Activated gamma-delta T cell (primary cell): ENCODE results near the gene LINC01488.

ENCODE experiments used
- DNase-seq: peaks from one replicate; lab custom pipeline; 2025; lab: John Stamatoyannopoulos, UW

LINC01488 gene

DNA sequence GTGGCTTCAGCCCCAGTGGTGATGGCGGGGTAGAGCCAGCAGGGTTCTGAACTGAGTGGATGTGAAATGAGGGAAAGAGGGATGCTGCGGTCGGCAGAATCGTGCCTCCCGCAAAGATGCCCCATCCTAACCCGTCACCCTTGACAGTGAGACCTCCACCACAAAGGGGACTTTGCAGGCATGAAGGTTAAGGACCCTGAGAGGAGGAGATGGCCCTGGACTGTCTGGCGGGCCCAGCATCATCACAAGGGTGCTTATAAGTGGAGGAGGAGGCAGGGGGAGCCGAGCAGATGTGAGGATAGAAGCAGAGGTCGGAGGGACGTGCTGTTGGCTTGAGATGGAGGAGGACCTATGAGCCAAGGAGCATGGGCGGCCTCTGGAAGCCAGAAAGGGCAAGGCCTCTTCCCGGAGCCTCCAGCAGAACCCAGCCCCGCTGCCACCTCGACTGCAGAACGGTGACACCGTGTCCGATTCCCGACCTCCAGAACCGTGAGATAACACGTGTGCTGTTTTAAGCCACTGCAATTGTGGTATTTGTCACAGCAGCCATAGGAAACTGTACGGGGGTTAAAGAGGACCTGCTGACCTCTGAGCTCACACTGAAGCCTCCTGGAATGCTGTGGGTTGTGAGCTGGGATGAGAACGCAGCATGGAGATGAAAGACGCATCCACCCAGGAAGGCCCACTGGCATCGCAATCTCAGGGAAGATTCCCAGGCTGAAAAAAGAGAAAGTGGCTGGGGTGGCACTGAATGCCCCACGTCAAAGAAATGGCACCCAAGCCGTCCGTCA, 10.9 kb downstream of the LINC01488 start:
- DNase-seq, result no peak

- DNase-seq, result no peak
Measured at GRCh38 chr11:69493931-69494821, 12.7 kb downstream of the LINC01488 start.

GRCh38 chr11:69494851-69495250, 13.4 kb downstream of the LINC01488 start:
- DNase-seq, result no peak

DNA sequence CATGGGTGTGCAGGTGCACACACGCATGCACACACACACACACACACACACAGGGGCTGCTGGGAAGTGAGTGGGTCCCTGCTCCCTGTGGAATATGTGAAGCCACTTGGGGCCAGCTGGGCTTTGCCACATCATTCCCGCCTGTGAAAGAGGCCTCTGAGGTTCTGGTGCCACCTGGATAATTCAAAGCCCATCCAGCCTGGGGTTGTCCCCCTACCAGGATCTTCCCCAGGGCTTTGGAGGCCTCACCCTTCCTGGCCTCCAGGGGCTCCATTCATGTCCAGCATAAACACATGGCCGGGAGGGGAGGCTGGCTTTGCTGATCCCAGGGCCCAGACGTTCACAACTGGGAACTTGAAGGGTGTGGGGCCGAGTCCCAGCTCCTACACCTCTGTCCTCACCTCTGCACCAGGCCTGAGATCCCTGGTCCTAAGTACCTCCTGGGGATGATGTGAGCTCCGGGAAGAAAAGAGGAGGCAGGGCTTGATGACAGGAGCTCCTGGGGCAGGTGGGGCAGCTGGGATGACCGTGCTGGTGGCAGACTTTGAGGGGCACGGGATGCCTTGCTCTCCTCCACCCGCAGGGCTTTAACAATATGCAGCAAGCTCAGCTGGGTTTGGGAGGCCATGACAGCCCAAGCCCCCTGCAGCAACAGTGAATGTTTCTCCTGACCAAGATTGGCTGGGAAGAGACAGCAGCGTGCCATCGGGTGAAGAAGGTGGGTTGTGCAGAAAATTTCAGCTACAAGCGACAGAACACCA, 14.2 kb downstream of the LINC01488 start:
- no peak for DNase-seq

DNA sequence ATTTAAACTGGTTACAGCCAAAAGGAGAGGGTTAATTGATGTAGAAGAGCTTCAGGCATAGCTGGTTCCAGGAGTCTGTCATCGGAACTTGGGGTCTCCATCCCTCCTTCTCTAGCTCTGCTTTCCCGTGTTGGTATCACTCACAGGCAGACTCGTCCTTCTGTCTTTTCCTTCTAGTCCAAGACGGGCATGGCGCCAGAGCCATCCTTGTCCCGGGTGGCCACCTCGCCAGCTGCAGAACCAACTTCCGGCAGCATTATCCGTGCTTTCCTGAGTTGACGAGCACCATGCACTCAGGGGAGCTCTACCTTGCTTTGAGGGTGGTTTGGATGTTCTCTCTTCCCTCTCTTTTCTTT, 14.7 kb downstream of the LINC01488 start:
- no peak for DNase-seq

- no peak for DNase-seq
Measured at GRCh38 chr11:69496631-69497220, 15.3 kb downstream of the LINC01488 start.

DNA sequence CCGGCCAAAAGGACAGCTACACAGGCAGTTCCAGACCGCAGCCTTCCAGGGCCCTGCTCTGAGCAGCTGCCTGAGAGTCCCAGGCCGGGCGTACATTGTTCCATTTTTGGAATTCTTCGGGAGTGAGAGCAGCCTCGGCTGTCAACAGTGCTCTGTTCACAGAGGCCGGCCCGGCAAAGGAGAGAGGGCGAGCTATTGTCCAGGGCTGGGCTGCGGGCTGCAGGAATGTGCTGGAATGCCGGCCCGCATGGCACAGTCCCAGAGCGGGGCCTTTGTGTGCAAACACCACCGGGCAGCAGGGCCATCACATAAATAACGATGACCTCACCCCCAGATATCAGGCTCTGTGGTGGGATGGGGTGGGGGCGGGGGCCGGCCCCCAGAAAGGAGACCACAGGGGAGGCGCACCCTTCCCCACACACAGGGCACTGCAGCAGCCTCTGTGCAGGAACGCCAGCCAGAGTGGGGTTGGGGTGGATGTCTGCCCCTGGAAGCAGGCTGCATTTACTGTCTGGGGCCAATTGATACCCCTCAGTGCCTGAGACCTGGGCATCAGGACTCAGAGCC, 15.8 kb downstream of the LINC01488 start:
- DNase-seq, result no peak

DNA sequence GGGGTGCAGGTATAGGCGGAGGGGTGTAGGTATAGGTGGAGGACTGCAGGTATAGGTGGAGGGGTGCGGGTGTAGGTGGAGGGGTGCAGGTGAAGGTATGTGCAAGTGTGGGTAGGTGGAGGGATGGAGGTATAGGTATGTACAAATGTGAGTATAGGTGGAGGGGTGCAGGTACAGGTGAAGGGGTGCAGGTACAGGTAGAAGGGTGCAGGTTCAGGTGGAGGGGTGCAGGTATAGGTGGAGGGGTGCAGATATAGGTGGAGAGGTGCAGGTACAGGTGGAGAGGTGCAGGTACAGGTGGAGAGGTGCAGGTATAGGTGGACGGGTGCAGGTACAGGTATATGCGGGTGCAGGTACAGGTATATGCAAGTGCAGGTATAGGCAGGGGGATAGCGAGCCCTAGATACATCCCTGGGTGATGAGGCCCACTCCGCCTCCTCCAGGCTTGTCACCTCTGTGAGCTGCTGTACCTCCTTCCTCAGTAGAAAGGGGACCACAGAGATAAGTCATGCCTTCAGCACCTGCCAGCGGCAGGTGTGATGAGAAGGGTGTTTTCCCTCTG, 17.2 kb downstream of the LINC01488 start:
- DNase-seq, result no peak

GRCh38 chr11:69499186-69499917, 17.9 kb downstream of the LINC01488 start:
- no peak for DNase-seq

DNA sequence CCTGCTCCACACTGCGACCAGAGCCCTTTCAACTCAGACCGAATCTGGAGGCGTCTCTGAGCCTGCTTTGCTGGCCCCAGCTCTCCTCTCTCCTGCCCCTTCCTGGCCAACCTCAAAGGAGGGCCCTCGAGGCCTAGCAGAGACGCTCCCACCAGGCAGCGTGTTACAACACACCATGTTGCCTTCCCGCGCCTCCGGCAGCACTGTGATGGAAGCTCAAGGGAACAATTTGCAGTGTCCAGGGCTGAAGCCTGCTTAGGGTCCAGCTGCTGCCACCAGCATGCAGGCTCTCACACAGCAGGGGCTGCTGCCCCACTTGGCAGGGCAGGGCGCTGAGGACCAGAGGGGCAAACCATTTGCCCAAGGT, 18.4 kb downstream of the LINC01488 start:
- no peak for DNase-seq

GRCh38 chr11:69500285-69501120, 19.0 kb downstream of the LINC01488 start:
- DNase-seq, result no peak

DNA sequence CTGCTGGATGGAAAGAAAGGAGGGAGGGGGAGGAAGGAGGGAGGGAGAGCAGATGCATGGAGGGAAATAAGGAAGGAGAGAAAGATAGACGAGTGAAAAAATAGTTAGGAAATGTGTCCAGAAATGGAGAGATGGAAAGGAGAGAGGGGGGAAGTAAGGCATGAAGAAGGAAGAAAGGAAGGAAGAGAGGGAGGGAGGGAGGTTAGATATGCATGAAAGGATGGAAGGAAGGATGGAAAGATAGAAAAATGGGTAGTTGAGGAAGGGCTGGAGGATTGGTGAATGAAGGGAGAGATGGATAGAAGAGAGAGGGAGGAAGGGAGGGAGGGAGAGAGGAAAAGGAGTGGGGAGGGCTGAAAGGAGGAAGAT, 19.6 kb downstream of the LINC01488 start:
- no peak for DNase-seq

DNA sequence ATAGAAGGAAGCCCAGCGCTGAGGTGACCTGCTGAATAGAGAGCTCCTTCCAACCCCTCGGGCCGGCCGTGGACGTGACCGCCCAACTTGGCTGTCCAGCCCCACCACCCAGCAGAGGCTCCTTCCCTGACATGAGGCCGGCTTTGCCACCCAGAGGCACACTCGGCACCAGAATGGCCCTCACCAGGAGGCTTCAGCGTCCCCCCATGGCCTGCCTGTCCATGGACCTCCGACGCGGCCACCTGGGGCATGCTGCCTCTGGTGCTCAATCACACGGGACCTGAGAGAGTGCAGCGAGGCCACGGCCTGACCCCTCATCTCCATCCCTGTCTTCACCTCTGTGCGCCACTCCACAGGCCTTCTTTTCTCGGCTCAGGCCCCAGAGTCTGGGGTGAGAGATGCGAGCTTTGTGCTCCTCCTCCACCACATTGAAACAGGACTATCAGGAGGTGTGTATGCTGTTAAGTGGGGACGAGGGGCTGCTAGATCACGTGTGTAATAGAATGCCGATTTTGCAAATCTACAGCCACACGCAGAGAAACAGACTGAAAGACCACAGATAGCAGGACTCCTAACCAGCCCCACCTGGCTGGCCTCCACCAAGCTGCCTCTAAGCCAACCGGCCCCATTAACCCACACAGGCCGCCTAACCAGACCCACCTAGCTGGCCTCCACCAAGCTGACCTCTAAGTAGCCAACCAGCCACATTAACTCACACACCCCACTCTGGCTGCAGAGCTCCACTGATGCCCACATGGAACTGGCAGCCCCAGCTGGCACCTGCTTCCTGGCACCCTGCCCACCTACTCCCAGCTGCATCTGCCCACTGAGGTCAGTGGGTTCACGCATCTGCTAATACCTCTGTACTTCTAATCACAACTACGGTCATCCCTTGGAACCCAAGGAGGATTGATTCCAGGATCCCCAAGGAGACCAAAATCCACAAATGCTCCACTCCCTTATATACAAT, 20.7 kb downstream of the LINC01488 start:
- no peak for DNase-seq

GRCh38 chr11:69504127-69504526, 22.7 kb downstream of the LINC01488 start:
- no peak for DNase-seq

DNA sequence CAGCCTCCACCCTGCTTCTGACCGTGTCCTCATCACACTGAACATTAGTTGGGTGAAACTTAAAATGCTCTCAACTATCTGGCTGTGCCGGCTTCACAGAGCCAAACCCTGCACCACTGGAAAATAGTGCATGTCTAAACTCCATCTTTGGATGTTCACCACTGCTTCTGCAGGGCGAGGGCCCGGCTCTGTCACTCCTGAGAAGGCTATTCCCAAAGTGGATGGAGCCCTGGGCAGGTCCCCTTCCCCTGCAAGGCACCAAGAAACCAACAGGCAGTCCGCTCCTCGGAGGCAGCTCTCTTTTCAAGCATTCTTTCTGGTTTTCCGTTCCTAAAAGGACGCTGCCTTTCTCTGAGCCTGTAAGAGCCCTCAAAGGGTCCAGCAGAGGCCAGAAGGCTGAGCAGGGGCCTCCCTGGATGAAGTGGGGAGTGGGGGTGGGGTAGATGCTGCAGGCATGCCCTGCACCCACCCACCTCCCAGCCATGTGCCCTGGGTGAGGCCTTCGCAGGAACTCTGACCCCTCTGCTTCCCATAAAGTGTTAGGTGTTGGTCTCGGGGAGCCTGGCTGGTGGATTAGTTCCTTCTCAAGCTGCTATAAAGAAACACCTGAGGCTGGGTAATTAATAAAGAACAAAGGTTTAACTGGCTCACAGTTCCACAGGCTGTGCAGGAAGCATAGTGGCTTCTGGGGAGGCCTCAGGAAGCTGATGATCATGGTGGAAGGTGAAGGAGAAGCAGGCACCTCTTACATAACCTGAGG, 23.3 kb downstream of the LINC01488 start:
- no peak for DNase-seq

DNA sequence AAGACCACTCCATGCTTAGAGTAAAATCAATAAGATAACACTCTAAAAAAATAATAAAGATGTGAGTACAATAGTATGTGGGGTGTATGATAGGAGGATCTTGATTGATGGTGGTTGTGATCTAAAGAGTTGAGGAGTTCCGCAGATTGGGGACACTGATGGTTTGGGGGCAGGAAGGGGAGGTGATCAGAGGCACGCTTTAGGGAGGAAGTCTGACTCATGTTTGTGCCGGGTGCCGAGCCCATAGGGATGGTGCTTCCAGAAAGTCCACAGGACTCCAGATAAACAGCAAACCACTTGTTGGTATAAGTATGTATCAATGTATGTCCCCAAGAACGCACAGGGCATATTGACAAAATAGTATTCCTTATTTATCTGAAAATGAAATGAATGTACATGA, 27.5 kb downstream of the LINC01488 start:
- no peak for DNase-seq

DNA sequence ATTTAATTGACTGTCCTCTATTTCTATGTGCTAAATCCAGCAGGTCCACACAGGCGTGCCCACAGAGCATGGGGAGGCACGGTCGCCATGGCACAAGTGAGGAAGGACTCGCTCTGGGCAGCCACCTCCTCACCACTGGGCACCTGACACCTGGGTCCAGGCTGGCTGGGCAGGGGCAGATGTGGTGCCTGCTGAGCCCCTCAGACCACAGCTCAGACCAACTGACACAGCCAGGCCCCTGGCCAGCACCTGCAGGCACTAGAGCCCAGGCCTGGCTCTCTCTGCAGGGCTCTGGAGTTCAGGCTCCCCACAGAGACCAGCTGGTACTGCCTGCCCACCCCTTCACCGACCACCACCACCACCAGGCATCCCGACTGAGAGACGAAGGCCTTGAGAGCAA, 27.9 kb downstream of the LINC01488 start:
- DNase-seq, result no peak

- no peak for DNase-seq
Measured at GRCh38 chr11:69509846-69510390, 28.5 kb downstream of the LINC01488 start.
